IMR-90 (cell line): ENCODE measurements around the gene EXOC2. TPM values are rescaled to one million over a fixed set of nuclear protein-coding genes. Genes with fewer than 3 reads are reported as not detected.

Experiments used
- ATAC-seq: fragments of 200-7000 bp; cut with Tn5 transposase; 2 replicates; pipeline ENCODE4 v1.9.1; 2020; ENCODE audit warnings: low read depth, mild to moderate bottlenecking, moderate library complexity
- BruUV-seq: library from RNA; stranded (reverse); fragments of 400-500 nt; replicated peaks from 2 replicates; lab custom pipeline; 2021; lab: Mats Ljungman, UMichigan
- CTCF ChIA-PET: fragments of 300-600 bp; formaldehyde crosslinking; extraction: SDS; loops from one replicate; lab custom pipeline; 2021; ENCODE audit warnings: antibody characterized with exemption; lab: Yijun Ruan, JAX
- POLR2A ChIA-PET: fragments of 300-600 bp; sonication (Branson Sonifier 250); formaldehyde crosslinking; loops from one replicate; lab custom pipeline; 2022; ENCODE audit warnings: antibody characterized with exemption; ENCODE audit not compliant: unreplicated experiment; lab: Charles Lee
- DNase-seq: peaks from one replicate; pipeline ENCODE4 v3.0.0; 2013
- H2AFZ ChIP-seq: replicated peaks from 2 replicates; pipeline ENCODE3; 2013; ENCODE audit warnings: low read length, mild to moderate bottlenecking; ENCODE audit not compliant: poor library complexity
- H2AK5ac ChIP-seq: 2 replicates; pipeline ENCODE4 v1.6.1; 2013; ENCODE audit warnings: low read depth, low read length, inconsistent platforms
- H2AK9ac ChIP-seq: replicated peaks from 2 replicates; pipeline ENCODE3; 2013; ENCODE audit warnings: mild to moderate bottlenecking, low read depth, low read length, moderate library complexity; ENCODE audit not compliant: poor library complexity
- H2BK120ac ChIP-seq: 2 replicates; pipeline ENCODE4 v1.6.1; 2013; ENCODE audit warnings: low read depth, low read length, inconsistent platforms
- H2BK15ac ChIP-seq: 3 replicates; pipeline ENCODE4 v1.6.1; 2013; ENCODE audit warnings: low read depth, low read length, inconsistent platforms
- H2BK20ac ChIP-seq: 2 replicates; pipeline ENCODE4 v1.6.1; 2013; ENCODE audit warnings: low read depth, mild to moderate bottlenecking, inconsistent platforms, low read length, moderate library complexity
- H2BK5ac ChIP-seq: 2 replicates; pipeline ENCODE4 v1.6.1; 2013; ENCODE audit warnings: mild to moderate bottlenecking, low read depth, low read length, inconsistent platforms; ENCODE audit not compliant: poor library complexity, severe bottlenecking
- H3K14ac ChIP-seq: replicated peaks from 2 replicates; pipeline ENCODE4 v1.6.1; 2013; ENCODE audit warnings: low read depth, low read length, inconsistent platforms
- H3K18ac ChIP-seq: 2 replicates; pipeline ENCODE4 v1.6.1; 2013; ENCODE audit warnings: low read depth, low read length, control low read depth
- H3K23ac ChIP-seq: 2 replicates; pipeline ENCODE4 v1.6.1; 2013; ENCODE audit warnings: low read depth, low read length, inconsistent platforms
- H3K27ac ChIP-seq: 2 replicates; pipeline ENCODE4 v1.5.1; 2013; ENCODE audit warnings: mild to moderate bottlenecking, control low read depth, low read length; ENCODE audit not compliant: insufficient read depth
- H3K27me3 ChIP-seq: 2 replicates; pipeline ENCODE4 v1.6.1; 2013; ENCODE audit warnings: low read length; ENCODE audit not compliant: control insufficient read depth, insufficient read depth
- H3K36me3 ChIP-seq: 2 replicates; pipeline ENCODE4 v1.6.1; 2013; ENCODE audit warnings: low read length, mixed read lengths; ENCODE audit not compliant: control insufficient read depth, insufficient read depth
- H3K4ac ChIP-seq: 2 replicates; pipeline ENCODE4 v1.6.1; 2013; ENCODE audit warnings: low read depth, low read length, inconsistent platforms
- H3K4me1 ChIP-seq: 2 replicates; pipeline ENCODE4 v1.6.1; 2013; ENCODE audit warnings: low read length, mixed read lengths; ENCODE audit not compliant: control insufficient read depth, insufficient read depth
- H3K4me2 ChIP-seq: 2 replicates; pipeline ENCODE4 v1.6.1; 2013; ENCODE audit warnings: low read depth, mild to moderate bottlenecking, control low read depth, low read length, moderate library complexity
- H3K4me3 ChIP-seq: 2 replicates; pipeline ENCODE4 v1.5.1; 2013; ENCODE audit warnings: low read depth, mild to moderate bottlenecking, control low read depth, low read length, moderate library complexity; ENCODE audit not compliant: insufficient read depth
- H3K56ac ChIP-seq: 2 replicates; pipeline ENCODE4 v1.6.1; 2013; ENCODE audit warnings: low read length, inconsistent platforms; ENCODE audit not compliant: insufficient read depth; ENCODE audit errors: extremely low read depth
- H3K79me1 ChIP-seq, 2 experiments: 2 replicates each; pipeline ENCODE4 v1.6.1; 2013; ENCODE audit warnings: low read length in 2 of 2, inconsistent platforms in 1 of 2, low read depth in 1 of 2
- H3K9ac ChIP-seq: 2 replicates; pipeline ENCODE4 v1.6.1; 2013; ENCODE audit warnings: low read depth, low read length, control low read depth
- H3K9me1 ChIP-seq: 2 replicates; pipeline ENCODE4 v1.6.1; 2013; ENCODE audit warnings: low read length, inconsistent platforms; ENCODE audit not compliant: insufficient read depth
- H3K9me3 ChIP-seq: 2 replicates; pipeline ENCODE4 v1.6.1; 2013; ENCODE audit warnings: low read length; ENCODE audit not compliant: control insufficient read depth, insufficient read depth
- H4K20me1 ChIP-seq: 2 replicates; pipeline ENCODE4 v1.6.1; 2013; ENCODE audit warnings: low read length, inconsistent platforms; ENCODE audit not compliant: insufficient read depth
- H4K5ac ChIP-seq: 2 replicates; pipeline ENCODE4 v1.6.1; 2013; ENCODE audit warnings: mild to moderate bottlenecking, low read depth, low read length, control low read depth
- H4K8ac ChIP-seq, 2 experiments: 2 replicates each; pipeline ENCODE4 v1.6.1; 2013; ENCODE audit warnings: low read depth in 2 of 2, low read length in 2 of 2, control low read depth in 1 of 2, inconsistent platforms in 1 of 2
- H4K91ac ChIP-seq: 2 replicates; pipeline ENCODE4 v1.6.1; 2013; ENCODE audit warnings: low read depth, low read length, inconsistent platforms; ENCODE audit not compliant: insufficient read depth
- CHD1 ChIP-seq: IDR thresholded peaks from 2 replicates; pipeline ENCODE4 v1.6.1; 2012; ENCODE audit warnings: low read depth, low read length, improper control_type of control experiment
- CTCF ChIP-seq: conservative IDR thresholded peaks from 2 replicates; pipeline ENCODE4 v1.5.1; 2012; ENCODE audit warnings: mild to moderate bottlenecking, low read depth, low read length, improper control_type of control experiment
- ELK1 ChIP-seq: fragments of 150-350 bp; IDR thresholded peaks from 2 replicates; pipeline ENCODE4 v1.6.1; 2016; ENCODE audit warnings: low read depth, mild to moderate bottlenecking, low read length, moderate library complexity, borderline replicate concordance
- FOS ChIP-seq: fragments of 150-350 bp; IDR thresholded peaks from 2 replicates; pipeline ENCODE4 v1.6.1; 2016; ENCODE audit warnings: low read depth, low read length
- MAFK ChIP-seq: IDR thresholded peaks from 2 replicates; pipeline ENCODE4 v1.6.1; 2012; ENCODE audit warnings: low read depth, low read length, improper control_type of control experiment
- SMC3 ChIP-seq: fragments of 150-350 bp; IDR thresholded peaks from 2 replicates; pipeline ENCODE4 v1.6.1; 2016; ENCODE audit warnings: low read depth, mild to moderate bottlenecking, antibody characterized with exemption, low read length, moderate library complexity
- WGBS, 2 experiments: methylation state at CpG; one replicate each; pipeline versions ENCODE4 v1.1.5 to v1.1.7; 2013; ENCODE audit warnings: missing lambda C conversion rate in 2 of 2; ENCODE audit not compliant: insufficient read length in 1 of 2; ENCODE audit errors: extremely low coverage in 2 of 2; 5-methylcytosine and 5-hydroxymethylcytosine counted together
- dilution Hi-C: fragments of 300-500 bp; cut with HindIII; formaldehyde crosslinking; loops from one replicate; pipeline ENCODE4 v1.14.3; 2018; ENCODE audit warnings: low sequenced_read_pairs; ENCODE audit not compliant: unreplicated experiment
- in situ Hi-C: fragments of 300-500 bp; cut with MboI; formaldehyde crosslinking; loops from 3 replicates; pipeline ENCODE4 v1.14.3; 2019; ENCODE audit warnings: low sequenced_read_pairs, inconsistent platforms, mixed read lengths
- intact Hi-C: fragments of 100-400 bp; cut with micrococcal nuclease; formaldehyde crosslinking; loops from 2 replicates; pipeline ENCODE4 v1.10.0; 2022
- polyA plus RNA-seq, 3 experiments: library from polyadenylated mRNA; depleted of rRNA; stranded (reverse); fragments of >200 nt; gene quantifications; 2 replicates each; pipeline ENCODE4 v1.2.3, GENCODE V29; 2012; ENCODE audit warnings: low replicate concordance in 1 of 3
- total RNA-seq: library from RNA; depleted of rRNA; stranded (reverse); fragments of >200 nt; gene quantifications from 2 replicates; pipeline ENCODE4 v1.2.3, GENCODE V29; 2012

Gene EXOC2
- total and polyA plus RNA-seq, 2 of the 4 experiments (the other 2 are of a cell fraction) = 13.1 to 37.3 TPM

GRCh38 chr6:487956-488355, 205.0 kb downstream of the EXOC2 start:
- no peak overlapping the region for H4K8ac ChIP-seq

More at GRCh38 chr6:487956-488355, 205.0 kb downstream of the EXOC2 start:
- no peak overlapping the region for H3K14ac ChIP-seq
- H2AK5ac ChIP-seq = no peak overlapping the region
- no TSS peak for BruUV-seq
- no peak overlapping the region for H4K5ac ChIP-seq
- no peaks in the 10 kb centered on the region for H3K79me1 ChIP-seq
- H3K4me1 ChIP-seq = no peaks in the 10 kb centered on the region
- H2BK120ac ChIP-seq = no peak overlapping the region
- H3K18ac ChIP-seq = no peak overlapping the region
- H4K20me1 ChIP-seq = no peaks in the 10 kb centered on the region
- no peak overlapping the region for H2BK15ac ChIP-seq
- no peaks in the 10 kb centered on the region for H3K9me3 ChIP-seq
- no peak for DNase-seq
- no peak overlapping the region for H3K4ac ChIP-seq
- peaks cover 4% of the 10 kb centered on the region for H3K9me1 ChIP-seq
- H3K27ac ChIP-seq = no peak overlapping the region
- no peak overlapping the region for H4K91ac ChIP-seq
- TF ChIP-seq ELK1 = no peak
- no peak for TF ChIP-seq MAFK
- TF ChIP-seq SMC3 = no peak
- TF ChIP-seq CTCF = no peak
- TF ChIP-seq CHD1 = no peak
- no peak for TF ChIP-seq FOS
- POLR2A ChIA-PET = no interaction called here
- H3K4me3 ChIP-seq = no peak overlapping the region
- 98% methylated on average over 7 of the region's 13 CpGs; no CpG with 5 or more reads in 1 of the 2 experiments for WGBS, 2 experiments
- no peak overlapping the region for H2AFZ ChIP-seq
- in situ Hi-C loops (no loop called here), intact Hi-C loops (loop anchor here (5.0 kb wide), 1 partner anchor 151 kb away; no protein-coding TSS in a partner anchor), dilution Hi-C loops (no loop called here)
- H3K9ac ChIP-seq = no peak overlapping the region
- no peak overlapping the region for H2BK5ac ChIP-seq
- H3K36me3 ChIP-seq = peaks cover 20% of the 10 kb centered on the region
- no peaks in the 10 kb centered on the region for H3K27me3 ChIP-seq
- H3K23ac ChIP-seq = no peak overlapping the region
- CTCF ChIA-PET = no interaction called here
- no peak overlapping the region for H3K56ac ChIP-seq
- H2AK9ac ChIP-seq = no peak overlapping the region
- H2BK20ac ChIP-seq = no peak overlapping the region
- H3K4me2 ChIP-seq = no peak overlapping the region
- ATAC-seq = no peak
